ENCODE data around the gene C4orf54.

The C4orf54 gene

DNA sequence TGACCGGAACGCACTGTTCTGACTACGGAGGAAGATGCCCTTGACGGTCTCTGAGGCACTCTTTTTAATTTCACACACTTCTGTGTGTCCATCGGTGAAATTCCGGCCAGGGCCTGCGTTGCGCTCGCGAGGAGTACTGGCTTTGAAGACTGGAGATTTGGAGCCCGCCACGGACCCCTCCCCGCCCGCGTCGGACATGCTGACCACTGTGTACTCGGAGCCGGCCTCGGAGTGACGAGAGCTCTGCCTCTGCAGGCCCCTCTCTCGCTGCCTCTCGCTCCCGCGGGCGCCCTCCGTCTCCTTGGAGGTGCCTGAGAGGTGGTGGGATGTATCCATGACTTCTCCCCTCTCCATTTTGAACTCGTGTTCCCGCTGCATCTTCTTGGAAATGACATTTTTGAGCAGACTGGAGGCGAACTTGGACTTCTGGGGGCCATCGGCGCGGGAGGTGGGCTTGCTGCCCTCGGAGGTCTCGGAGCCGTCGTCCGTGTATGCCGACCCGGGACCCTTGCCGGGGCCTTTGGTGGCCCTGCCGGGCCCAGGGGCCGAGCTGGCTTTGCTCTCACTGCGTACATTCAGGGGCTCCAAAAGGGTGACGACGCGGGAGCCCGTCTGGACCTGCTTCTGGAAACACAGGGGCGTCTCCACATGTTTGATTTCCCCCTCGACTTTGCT is 5.7 kb downstream of the C4orf54 start:
- no peak for DNase-seq (ENCODE audit: low spot score)

DNA sequence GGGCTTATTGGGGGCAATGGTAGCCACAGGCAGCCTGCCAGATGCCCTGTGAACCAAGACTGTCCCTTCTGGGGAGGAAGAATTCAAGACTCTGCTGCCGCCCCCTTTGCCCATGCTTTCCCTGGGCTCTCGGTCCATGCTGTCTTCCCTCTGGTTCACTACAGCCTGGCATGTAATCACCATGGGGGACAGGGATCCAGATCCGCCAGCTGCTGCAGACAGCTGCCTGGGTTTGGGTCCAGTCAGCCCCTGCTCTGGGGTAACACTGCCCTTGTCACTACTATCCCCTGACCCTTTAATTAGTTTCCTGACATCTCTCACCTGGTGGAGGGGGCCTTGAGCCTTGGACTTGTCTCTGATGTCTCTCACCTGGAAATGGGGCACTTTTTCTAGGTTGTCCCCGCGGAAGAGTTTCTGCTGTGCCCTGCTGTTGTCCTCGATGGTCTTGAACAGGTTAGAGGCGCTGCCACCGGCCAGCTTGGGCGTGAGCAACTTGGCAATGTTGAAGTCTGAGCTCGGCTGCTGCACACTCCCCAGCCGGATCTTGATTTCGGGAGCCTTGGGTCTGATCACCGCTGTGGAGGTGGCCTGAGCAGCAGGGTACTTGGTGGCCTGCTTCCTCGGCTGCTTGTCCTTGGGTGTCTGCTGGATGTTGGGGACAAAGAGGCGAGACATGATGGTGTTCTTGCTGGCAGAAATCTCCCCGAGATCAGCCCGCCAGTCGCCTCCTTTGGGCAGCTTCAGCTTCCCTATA is 6.4 kb downstream of the C4orf54 start:
- DNase-seq (ENCODE audit: low spot score), result no peak

DNA sequence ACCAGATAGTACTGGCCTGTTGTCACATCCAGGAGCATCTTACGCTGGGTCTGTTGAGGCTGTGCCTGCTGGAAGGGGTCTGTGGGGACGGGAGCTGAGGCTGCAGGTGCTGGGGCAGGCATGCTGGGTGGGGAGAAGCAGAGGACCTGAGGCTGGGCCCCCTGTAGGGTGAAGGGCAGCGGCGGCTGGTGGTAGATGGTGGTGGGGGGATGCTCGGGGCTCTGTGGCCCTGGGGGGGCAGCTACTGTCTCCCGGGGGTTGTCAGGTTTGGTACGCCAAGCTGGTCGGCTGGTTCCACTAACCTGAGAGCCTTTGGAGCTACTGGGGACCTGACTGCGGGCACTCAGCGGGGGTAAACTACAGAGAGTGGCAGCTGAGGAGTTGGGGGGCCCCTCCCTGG is 7.8 kb downstream of the C4orf54 start:
- DNase-seq (ENCODE audit: low spot score), result no peak

DNA sequence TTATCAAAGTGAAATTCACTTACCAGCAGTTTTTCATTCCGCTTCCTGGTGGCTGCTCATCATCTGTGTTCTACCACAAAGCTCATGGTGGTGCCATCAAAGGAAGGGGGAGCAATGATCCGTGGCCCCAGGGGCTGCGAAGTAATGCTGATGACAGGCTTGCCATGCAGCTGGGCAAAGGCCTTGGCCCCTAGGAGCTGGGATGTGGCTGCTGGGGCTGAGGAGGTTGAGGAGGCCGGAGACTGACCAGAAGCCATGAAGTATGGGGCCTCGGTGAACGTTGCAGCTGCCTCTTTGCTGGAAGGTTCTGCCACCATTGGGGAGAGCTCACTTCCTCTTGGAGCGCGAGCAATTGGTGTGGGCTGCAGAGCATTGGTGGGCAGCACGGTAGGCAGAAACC is 8.4 kb downstream of the C4orf54 start:
- no peak for DNase-seq (ENCODE audit: low spot score)

DNA sequence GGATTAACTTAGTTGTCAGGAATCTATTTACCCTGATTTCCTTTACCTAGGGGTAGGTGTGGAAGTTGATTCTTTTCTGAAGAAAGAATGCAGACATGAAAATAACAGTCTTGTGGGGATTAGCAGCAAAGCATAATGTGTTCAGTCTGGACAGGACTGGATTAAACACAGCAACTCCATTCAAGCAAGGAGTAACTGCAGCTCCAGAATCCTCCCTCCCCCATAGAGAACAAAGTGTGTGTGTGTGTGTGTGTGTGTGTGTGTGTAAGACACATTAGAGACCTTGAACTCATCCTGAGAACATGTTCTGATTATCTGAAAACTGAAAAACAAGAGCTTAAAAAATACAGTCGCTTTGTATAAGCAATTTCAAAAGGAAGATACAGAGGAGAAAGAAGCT is 9.3 kb downstream of the C4orf54 start:
- DNase-seq (ENCODE audit: low spot score), result no peak

DNA sequence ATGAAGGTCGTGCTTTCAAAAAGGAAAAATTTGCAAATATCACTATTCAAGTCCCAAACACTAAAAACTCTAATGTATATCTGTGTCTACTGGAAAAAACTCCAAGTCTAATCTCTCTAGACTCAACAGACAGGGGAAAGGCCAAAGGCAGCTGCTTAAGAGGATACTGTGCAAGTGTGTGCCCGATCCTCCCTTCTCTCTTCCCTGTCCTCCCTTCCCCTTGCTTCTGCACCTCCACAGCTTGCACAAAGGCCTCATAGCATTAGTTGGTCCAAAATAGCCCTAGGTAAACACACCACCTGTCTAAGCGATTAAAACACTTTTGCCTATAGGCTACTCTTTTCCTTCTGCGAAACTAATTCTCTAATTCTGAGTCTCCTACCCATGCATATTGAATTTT is 10.6 kb downstream of the C4orf54 start:
- DNase-seq (ENCODE audit: low spot score), result no peak

DNA sequence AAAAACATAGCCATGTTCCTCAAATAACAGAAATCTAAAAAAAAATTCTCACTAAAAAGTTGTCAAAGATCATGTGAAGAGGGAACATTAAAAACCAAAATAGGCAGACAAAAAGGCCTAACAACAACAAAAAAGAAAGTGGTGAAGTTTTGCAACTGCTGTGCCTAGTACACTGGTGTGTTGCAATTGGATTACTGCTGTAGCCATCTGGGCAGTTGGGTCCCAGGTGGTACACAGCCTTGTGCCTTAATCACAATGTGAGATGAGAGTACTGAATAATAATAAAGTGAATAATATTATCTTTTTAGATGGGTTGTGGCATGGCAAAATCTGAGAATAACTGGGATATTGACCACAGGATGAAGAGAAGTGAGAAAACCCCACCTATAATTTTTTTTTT is 12.0 kb downstream of the C4orf54 start:
- no peak for DNase-seq (ENCODE audit: low spot score)

DNA sequence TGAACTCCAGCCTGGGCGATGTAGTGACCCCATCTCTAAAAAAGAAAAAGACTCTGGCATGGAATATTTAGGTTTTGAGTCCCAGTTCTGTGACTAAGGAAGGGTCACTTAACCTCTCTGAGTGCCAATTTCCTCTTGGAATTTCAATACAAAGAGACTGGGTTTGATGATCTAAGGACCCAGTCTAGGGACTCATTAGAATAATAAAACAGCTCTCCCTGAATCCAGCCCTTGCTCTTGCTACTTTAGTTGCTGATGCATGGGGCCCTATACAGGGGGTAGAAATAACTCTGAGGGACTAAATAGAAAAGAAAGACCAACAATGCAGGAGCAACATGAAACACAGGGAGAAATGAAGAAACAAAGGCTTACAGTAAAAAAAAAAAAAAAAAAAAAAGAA is 12.6 kb downstream of the C4orf54 start:
- DNase-seq (ENCODE audit: low spot score), result no peak

DNA sequence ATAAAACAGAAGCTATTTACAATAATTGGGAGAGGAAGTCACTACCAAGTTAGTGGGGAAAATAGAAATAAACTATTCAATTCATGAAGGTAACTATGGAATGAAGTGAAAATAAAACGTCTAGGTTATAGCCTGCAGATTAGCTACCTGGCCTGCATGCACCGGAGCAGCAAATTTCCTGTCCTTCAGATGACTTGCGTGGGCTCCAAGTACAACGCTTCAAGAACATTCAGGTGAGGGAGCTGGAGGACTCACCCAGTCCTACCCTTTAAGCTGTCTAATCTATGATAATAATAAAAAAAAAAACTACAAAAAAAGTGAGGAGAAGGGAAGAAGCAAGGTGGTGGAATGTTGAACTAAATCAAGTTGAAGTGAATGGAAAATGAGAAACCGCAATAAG is 13.2 kb downstream of the C4orf54 start:
- DNase-seq (ENCODE audit: low spot score), result no peak

DNA sequence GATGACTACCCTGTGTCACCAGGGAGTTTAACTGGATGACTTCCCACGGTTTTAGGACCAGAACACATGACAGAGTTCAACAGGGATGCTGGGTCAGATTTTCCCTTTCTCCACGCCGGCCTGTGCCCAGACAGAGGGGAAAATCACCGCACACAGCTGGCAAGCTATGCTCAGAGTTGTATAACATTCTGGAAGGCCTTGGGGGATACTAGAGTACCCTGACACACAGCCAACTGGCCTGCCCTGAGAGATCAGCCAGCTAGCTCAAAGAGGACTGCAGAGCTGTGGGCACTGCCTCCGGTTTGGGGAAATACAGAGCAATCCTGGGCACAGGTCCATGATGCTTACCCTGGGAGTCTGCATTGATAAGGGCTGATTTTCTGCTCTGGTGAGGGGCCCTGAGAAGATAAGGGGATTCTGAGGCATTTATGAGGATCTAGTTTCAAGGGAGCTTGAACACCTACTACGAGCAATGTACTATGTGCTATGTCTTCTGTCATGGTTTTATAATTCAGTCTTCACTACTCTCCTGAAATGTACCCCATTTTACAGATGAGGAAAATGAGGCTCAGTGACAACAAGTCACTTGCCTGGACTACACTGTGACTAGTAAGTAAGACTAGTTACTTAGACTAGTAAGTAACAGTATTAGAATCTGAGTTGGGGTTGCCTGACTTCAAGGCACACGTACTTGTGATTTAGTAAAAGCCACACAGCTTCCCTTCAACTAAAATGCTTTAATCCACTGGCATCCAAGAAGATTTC is 14.7 kb downstream of the C4orf54 start:
- no peak for DNase-seq (ENCODE audit: low spot score)

DNA sequence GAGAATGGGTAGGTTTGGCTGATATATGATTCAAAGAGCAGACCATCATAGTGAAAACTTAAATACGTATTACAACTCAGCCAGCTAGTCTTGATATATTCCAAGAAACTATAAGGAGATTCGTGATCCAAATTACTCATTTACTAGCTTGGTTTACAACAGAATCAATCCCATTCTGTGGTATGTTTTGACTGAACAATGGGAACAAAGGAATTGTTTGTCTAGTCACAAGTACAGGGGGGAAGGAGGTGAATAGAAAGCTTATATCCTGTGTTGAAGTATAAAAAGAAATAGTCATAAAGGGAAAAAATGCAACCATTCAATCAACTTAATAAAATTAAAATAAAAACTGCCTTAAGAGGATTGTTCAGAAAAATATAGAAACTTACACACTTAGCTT is 17.0 kb downstream of the C4orf54 start:
- no peak for DNase-seq (ENCODE audit: low spot score)

DNA sequence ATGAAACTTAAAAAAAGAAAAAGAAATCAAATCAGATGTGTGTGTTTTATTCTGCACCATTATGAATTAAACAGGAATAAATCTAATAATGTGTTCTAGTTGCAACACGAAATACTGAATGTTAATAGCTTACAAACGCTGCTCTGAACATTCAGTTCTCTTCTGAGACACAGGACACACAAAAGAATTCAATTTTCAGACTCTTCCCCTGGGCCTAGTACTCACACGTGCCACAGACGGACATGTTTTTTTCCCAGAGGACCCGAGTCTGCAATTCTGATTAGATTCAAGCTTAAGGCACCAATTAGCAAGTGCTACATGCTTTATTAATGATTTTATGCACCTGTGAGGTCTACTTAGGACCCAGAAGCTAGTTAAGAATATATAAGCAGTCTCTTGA is 20.5 kb downstream of the C4orf54 start:
- DNase-seq (ENCODE audit: low spot score), result no peak

DNA sequence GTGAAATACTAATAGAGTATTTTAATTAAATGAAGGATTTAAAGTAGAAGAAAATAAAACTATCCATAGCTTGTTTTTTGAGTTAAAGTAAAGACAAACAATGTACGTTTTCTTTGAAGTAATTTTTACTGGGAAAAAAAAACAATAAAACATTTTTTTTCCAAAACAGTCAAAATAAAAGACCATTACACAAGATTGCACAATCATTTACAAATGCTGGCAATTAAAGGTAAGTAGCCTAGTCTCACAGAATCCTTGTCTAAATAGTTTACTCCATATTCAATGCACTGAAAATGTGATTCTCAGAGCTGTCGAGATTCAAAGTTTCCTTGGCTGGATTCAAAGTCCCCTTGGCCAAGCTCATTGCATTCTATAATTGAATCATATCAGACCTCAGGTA is 21.2 kb downstream of the C4orf54 start:
- no peak for DNase-seq (ENCODE audit: low spot score)

DNA sequence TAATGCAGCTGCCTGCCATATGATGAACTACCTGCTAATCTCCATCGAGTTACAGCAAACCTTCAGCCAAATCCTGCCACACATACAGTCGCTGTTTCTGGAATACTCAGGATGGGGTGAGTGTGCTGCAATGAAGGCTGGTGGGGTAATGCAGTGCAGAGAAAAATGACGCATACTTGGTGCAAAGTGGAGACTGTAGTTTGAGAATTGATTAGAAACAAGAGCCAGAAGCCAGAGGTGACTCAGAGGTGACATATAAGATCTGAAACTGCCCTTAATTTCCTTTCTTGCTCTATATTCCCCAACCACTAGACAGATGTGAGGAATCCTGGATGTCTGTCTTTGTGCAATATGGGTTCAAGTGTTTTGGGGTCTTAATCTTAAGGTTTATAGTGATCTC is 22.0 kb downstream of the C4orf54 start:
- no peak for DNase-seq (ENCODE audit: low spot score)

DNA sequence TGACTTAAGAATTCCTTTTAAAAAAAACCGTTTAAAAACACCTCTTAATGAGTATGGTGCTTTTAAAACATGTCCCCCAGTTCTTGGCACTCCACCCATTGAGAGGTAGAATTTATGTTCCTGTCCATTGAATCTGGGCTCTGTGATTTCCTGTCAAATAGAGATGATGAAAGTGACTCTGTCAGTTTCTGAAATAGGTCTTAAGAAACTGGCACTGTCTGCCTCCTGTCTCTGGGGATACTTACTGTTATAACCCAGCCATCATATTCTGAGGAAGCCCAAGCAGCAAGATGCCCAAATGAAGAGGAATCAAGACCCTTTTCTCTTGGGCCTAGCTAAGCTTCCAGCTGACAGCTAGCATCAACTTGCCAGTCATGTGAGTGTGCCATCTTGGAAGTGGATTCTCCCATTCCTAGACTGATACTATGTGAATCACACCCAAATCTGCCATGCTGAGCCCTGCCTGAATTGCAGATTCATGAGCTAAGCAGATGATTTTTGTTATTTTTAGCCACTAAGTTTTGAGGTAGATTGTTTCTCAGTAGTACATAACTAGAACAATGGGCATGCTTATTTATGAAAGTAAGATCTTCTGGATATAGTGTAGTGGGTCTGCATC is 22.8 kb downstream of the C4orf54 start:
- DNase-seq (ENCODE audit: low spot score), result no peak

DNA sequence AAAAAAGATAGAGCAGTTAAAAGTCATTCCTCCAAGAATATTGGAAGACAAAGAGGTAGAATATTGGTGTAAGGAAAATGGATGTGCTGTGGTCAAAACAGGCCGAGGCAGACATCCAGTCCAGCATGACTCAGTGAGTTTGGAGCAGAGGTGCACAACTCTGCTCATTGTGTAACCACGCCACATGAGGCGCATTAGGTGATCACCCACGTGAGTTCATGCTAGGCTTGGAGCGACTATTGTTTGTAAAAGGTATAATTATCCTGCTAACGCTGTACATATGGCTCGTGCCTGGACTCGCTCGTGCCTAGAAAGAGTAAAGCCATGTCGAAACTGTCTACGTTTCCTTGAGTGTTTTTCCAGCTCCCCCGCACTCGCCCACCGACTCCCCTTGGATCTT is 23.9 kb downstream of the C4orf54 start:
- no peak for DNase-seq (ENCODE audit: low spot score)

DNA sequence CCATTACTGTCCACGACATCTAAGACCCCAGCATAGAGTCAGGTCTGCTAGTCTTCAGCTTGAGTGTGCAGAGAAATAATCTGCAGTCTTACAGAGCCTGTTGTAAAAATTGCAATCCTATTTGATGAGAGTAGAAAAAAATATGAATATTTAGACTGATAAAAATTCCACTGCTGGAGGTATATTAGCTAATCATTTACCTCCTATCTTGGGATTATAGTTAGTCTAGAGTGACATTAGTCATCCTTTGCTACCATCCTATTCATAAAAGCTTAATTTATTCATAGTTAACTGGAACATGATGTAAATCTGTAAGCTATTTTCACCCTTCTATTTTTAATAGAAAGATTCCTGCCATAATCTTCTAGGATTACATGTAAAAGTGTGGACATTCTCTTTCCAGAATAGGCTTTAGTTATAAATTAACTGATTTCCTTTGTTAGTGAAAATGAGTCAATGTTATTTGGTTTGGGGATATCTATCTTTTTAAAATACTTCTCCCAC is 26.7 kb downstream of the C4orf54 start:
- DNase-seq (ENCODE audit: low spot score), result no peak

DNA sequence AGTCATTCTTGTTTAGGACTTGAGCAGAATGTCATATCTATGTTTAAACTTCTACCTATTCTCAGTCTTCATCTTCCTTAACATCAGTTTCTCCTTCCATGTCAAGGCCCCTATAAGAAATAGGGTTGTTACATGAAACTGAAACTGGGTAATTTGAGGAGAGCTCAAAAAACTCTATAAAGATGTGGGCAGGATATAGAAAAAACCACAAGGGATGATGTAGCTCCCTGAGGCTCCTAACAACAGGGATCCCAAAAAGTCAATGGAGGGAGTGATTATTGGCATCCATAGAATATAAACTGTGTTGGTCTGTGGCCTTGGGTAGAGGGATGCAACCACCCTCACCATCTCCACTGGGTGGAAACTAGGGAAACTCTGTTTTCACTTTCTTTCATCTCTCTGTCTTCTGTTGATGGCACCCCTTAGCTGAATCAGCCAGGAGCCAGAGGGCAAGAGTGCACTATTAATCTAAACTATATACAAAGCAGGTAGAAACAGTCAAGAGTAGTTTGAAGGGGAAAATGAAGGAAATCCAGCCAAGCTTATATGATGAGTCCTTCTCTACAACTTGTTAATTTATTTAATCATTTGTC is 27.6 kb downstream of the C4orf54 start:
- DNase-seq (ENCODE audit: low spot score), result no peak

DNA sequence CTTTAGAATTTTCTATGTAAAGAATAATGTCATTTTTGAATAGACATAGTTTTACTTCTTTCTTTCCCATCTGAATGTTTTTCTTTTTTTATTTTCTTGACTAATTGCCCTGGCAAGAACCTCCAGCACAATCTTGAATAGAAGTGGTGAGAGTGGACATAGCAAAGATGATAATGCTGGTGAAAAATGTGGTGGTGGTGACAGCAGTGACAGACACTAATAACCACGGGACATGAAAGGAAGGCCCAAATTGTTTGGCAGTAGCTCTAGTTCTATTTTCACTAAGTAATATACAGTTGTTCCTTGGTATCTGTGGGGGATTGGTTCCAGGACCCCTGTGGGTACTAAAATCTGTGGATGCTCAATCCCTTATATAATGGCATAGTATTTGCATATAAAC is 29.6 kb downstream of the C4orf54 start:
- no peak for DNase-seq (ENCODE audit: low spot score)

DNA sequence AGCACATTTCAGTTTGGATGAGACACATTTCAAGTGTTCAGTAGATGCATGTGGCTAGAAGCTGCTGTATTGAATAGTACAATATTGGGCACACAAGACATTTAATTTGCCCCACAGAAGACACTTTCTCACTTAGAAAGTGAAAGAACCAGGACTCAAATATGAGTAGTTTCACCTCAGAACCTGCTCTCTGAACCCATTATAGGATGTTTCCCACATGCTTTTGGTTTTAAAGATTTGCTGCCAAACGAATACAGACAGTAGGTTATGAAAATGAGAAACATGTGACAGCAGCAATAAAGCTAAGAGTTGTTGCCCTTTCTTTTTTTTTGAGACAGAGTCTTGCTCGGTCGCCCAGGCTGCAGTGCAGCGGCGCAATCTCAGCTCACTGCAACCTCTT is 32.3 kb downstream of the C4orf54 start:
- no peak for DNase-seq (ENCODE audit: low spot score)

DNA sequence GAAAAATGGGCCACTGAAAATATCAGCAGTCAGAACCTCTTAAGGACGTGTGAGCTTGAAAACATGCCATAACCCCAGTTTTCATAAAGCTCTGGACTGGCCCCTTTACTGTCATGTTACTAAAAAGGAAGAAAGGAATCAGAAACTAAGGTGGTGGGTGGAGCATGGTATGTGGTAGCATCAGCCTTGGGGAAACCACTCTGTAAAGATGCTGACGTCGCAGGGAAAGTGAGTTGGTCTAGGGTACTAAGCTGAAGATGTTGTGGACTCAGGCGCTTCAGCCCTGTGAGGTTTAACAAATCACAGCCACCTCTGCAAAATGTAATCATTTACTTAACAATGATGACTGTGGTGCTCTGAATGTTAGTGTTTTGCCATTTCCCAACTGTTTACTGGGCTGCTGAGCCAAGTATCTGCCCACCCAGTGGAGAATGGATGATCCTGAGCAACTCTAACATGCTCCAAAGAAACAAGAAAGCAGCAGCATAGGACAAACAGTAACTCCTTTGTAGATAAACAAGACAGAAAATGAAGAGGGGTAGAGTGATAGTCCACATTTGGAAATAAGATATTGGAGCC is 33.4 kb downstream of the C4orf54 start:
- DNase-seq (ENCODE audit: low spot score), result no peak

DNA sequence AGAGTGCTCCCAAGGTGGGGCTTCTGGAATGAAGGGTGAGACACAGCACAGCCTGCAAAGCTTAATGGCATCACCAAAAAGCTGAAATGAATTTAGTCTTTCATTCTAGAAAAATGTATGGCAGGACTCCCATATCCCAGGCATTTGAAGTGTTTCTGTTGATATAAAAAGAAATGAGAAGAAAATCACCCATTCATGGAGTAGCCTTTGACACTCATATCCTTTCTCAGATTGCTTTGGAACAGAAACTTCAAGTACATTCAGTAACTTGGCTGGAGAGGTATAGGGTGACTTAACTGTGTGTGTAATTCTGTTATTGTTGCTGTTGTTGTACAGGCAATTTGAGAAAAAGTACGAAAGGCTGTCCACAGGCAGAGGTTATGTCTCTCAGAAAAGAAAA is 35.3 kb downstream of the C4orf54 start:
- DNase-seq (ENCODE audit: low spot score), result no peak
